ENCODE data around the gene NUDT17. TPM values are rescaled to one million over a fixed set of nuclear protein-coding genes. Genes with fewer than 3 reads are reported as not detected.

Gene NUDT17
- total RNA-seq, 1 donor from 2014 or later, result 5.2 TPM

- H3K4me3 Mint-ChIP-seq (ENCODE audit: low read depth), result no peak overlapping the region
- peaks cover 14% of the 10 kb centered on the region for H3K36me3 Mint-ChIP-seq (ENCODE audit: insufficient read depth)
- no peaks in the 10 kb centered on the region for H3K9me3 Mint-ChIP-seq (ENCODE audit: low read depth)
- no peaks in the 10 kb centered on the region for H3K27me3 Mint-ChIP-seq
- peaks cover 5% of the 10 kb centered on the region for H3K4me1 Mint-ChIP-seq (ENCODE audit: low read depth)
- TF ChIP-seq CTCF (IDR thresholded peaks at IDR 0.05; ENCODE audit: unreplicated experiment), result no peak
- H3K27ac Mint-ChIP-seq, result no peak overlapping the region
- DNase-seq (ENCODE audit: low spot score, unreplicated experiment), result no peak
These were observed 10.1 kb downstream of the NUDT17 start for GRCh38 chr1:145855426-145855948.

- no peak for DNase-seq (ENCODE audit: low spot score, unreplicated experiment)
- no peak for TF ChIP-seq CTCF (IDR thresholded peaks at IDR 0.05; ENCODE audit: unreplicated experiment)
- no peaks in the 10 kb centered on the region for H3K27me3 Mint-ChIP-seq
- no peak overlapping the region for H3K27ac Mint-ChIP-seq
- no peaks in the 10 kb centered on the region for H3K9me3 Mint-ChIP-seq (ENCODE audit: low read depth)
- peaks cover 5% of the 10 kb centered on the region for H3K4me1 Mint-ChIP-seq (ENCODE audit: low read depth)
- H3K4me3 Mint-ChIP-seq (ENCODE audit: low read depth), result no peak overlapping the region
- H3K36me3 Mint-ChIP-seq (ENCODE audit: insufficient read depth), result peaks cover 9% of the 10 kb centered on the region
These were observed 11.7 kb downstream of the NUDT17 start for GRCh38 chr1:145857170-145857569.

- H3K4me1 Mint-ChIP-seq (ENCODE audit: low read depth), result peaks cover 5% of the 10 kb centered on the region
- H3K27ac Mint-ChIP-seq, result peak overlapping the region; percentile 92
- no peaks in the 10 kb centered on the region for H3K9me3 Mint-ChIP-seq (ENCODE audit: low read depth)
These were observed 12.9 kb downstream of the NUDT17 start for GRCh38 chr1:145858238-145858900.

GRCh38 chr1:145858901-145859490 lies 13.6 kb downstream of the NUDT17 start, which contains the start of gene PIAS3:
Gene PIAS3, minus strand, starts transcription at chr1:145859081. Its CDS starts 91 bp downstream, at chr1:145858990.
- Mint-ChIP-seq H3K27me3 (peaks cover 9% of the 10 kb centered on the region), H3K9me3 (ENCODE audit: low read depth) (no peaks in the 10 kb centered on the region), H3K36me3 (ENCODE audit: insufficient read depth) (peaks cover 4% of the 10 kb centered on the region), H3K4me1 (ENCODE audit: low read depth) (peaks cover 5% of the 10 kb centered on the region), H3K27ac (peak within 1 kb of the TSS; percentile 96), H3K4me3 (ENCODE audit: low read depth) (peak within 1 kb of the TSS; percentile 96)
- TF ChIP-seq CTCF (IDR thresholded peaks at IDR 0.05; ENCODE audit: unreplicated experiment), result no peak
- DNase-seq (ENCODE audit: low spot score, unreplicated experiment), result peak; percentile 90

More at GRCh38 chr1:145858238-145858900, 12.9 kb downstream of the NUDT17 start:
- TF ChIP-seq CTCF (IDR thresholded peaks at IDR 0.05; ENCODE audit: unreplicated experiment), result no peak
- no peak for DNase-seq (ENCODE audit: low spot score, unreplicated experiment)
- Mint-ChIP-seq H3K36me3 (ENCODE audit: insufficient read depth) (peaks cover 6% of the 10 kb centered on the region), H3K4me3 (ENCODE audit: low read depth) (peak overlapping the region; percentile 96), H3K27me3 (peaks cover 4% of the 10 kb centered on the region)

GRCh38 chr1:145859491-145860023 lies 14.1 kb downstream of the NUDT17 start:
- H3K27ac Mint-ChIP-seq, result peak overlapping the region; percentile 96

More at GRCh38 chr1:145859491-145860023, 14.1 kb downstream of the NUDT17 start:
- peaks cover 3% of the 10 kb centered on the region for H3K36me3 Mint-ChIP-seq (ENCODE audit: insufficient read depth)
- H3K4me3 Mint-ChIP-seq (ENCODE audit: low read depth), result peak overlapping the region; percentile 96
- H3K4me1 Mint-ChIP-seq (ENCODE audit: low read depth), result peaks cover 5% of the 10 kb centered on the region
- no peaks in the 10 kb centered on the region for H3K9me3 Mint-ChIP-seq (ENCODE audit: low read depth)
- H3K27me3 Mint-ChIP-seq, result peaks cover 11% of the 10 kb centered on the region
- DNase-seq (ENCODE audit: low spot score, unreplicated experiment), result peak; percentile 70
- TF ChIP-seq CTCF (IDR thresholded peaks at IDR 0.05; ENCODE audit: unreplicated experiment), result peak; percentile 23
